ENCODE data around the gene ELL.

Gene ELL

GRCh38 chr19:18439025-18439909 is 82.6 kb downstream of the ELL start:
- H3K36me3 Mint-ChIP-seq (ENCODE audit: insufficient read depth), result peaks cover 38% of the 10 kb centered on the region
- peak overlapping the region; percentile 74 for H3K4me3 Mint-ChIP-seq
- no peak for DNase-seq (ENCODE audit: low spot score in 2 of 2)
- peaks cover 5% of the 10 kb centered on the region for H3K9me3 Mint-ChIP-seq
- H3K27ac Mint-ChIP-seq (ENCODE audit: low read depth), result no peak overlapping the region
- peaks cover 37% of the 10 kb centered on the region for H3K4me1 Mint-ChIP-seq
- ATAC-seq (replicated peaks; ENCODE audit: extremely low read depth, poor library complexity, severe bottlenecking), result no peak
- H3K27me3 Mint-ChIP-seq, result no peaks in the 10 kb centered on the region

- no peaks in the 10 kb centered on the region for H3K27me3 Mint-ChIP-seq
These were observed 83.4 kb downstream of the ELL start for GRCh38 chr19:18438331-18439024.

GRCh38 chr19:18437491-18438330 is 84.2 kb downstream of the ELL start, which contains the start of gene ISYNA1:
Gene ISYNA1 (minus strand): TSS chr19:18438133. CDS start chr19:18437979, 154 bp downstream.
- ATAC-seq (replicated peaks; ENCODE audit: extremely low read depth, poor library complexity, severe bottlenecking) (peak; percentile 17), DNase-seq (ENCODE audit: low spot score in 2 of 2) (no peak)
- no peaks in the 10 kb centered on the region for H3K27me3 Mint-ChIP-seq
- H3K36me3 Mint-ChIP-seq (ENCODE audit: insufficient read depth), result peaks cover 36% of the 10 kb centered on the region
- peaks cover 5% of the 10 kb centered on the region for H3K9me3 Mint-ChIP-seq
- peaks cover 32% of the 10 kb centered on the region for H3K4me1 Mint-ChIP-seq
- peak within 1 kb of the TSS; percentile 74 for H3K4me3 Mint-ChIP-seq
- no peak within 1 kb of the TSS for H3K27ac Mint-ChIP-seq (ENCODE audit: low read depth)

More at GRCh38 chr19:18438331-18439024, 83.4 kb downstream of the ELL start:
- Mint-ChIP-seq H3K36me3 (ENCODE audit: insufficient read depth) (peaks cover 38% of the 10 kb centered on the region), H3K27ac (ENCODE audit: low read depth) (no peak overlapping the region), H3K4me3 (peak overlapping the region; percentile 74), H3K9me3 (peaks cover 5% of the 10 kb centered on the region), H3K4me1 (peaks cover 36% of the 10 kb centered on the region)
- DNase-seq (ENCODE audit: low spot score in 2 of 2), result no peak
- ATAC-seq (replicated peaks; ENCODE audit: extremely low read depth, poor library complexity, severe bottlenecking), result no peak

- Mint-ChIP-seq H3K27me3 (no peaks in the 10 kb centered on the region), H3K4me1 (peaks cover 23% of the 10 kb centered on the region), H3K27ac (ENCODE audit: low read depth) (no peak overlapping the region), H3K4me3 (peak overlapping the region; percentile 74), H3K36me3 (ENCODE audit: insufficient read depth) (peaks cover 33% of the 10 kb centered on the region), H3K9me3 (no peaks in the 10 kb centered on the region)
- ATAC-seq (replicated peaks; ENCODE audit: extremely low read depth, poor library complexity, severe bottlenecking) (peak; percentile 61), DNase-seq (ENCODE audit: low spot score in 2 of 2) (peak; percentile 64 to 79)
These were observed 85.0 kb downstream of the ELL start for GRCh38 chr19:18436671-18437490.

- H3K27me3 Mint-ChIP-seq, result no peaks in the 10 kb centered on the region
- H3K36me3 Mint-ChIP-seq (ENCODE audit: insufficient read depth), result peaks cover 29% of the 10 kb centered on the region
- H3K9me3 Mint-ChIP-seq, result no peaks in the 10 kb centered on the region
- DNase-seq (ENCODE audit: low spot score in 2 of 2) (no peak), ATAC-seq (replicated peaks; ENCODE audit: extremely low read depth, poor library complexity, severe bottlenecking) (no peak)
- H3K4me3 Mint-ChIP-seq, result peak overlapping the region; percentile 74
- H3K27ac Mint-ChIP-seq (ENCODE audit: low read depth), result no peak overlapping the region
- peaks cover 18% of the 10 kb centered on the region for H3K4me1 Mint-ChIP-seq
These were observed 85.8 kb downstream of the ELL start for GRCh38 chr19:18435842-18436670.

- H3K4me1 Mint-ChIP-seq, result peaks cover 12% of the 10 kb centered on the region
These were observed 86.6 kb downstream of the ELL start for GRCh38 chr19:18435178-18435841.

GRCh38 chr19:18434411-18435175 is 87.3 kb downstream of the ELL start:
- H3K27ac Mint-ChIP-seq (ENCODE audit: low read depth), result peak overlapping the region; percentile 79
- H3K36me3 Mint-ChIP-seq (ENCODE audit: insufficient read depth), result peaks cover 26% of the 10 kb centered on the region
- peaks cover 9% of the 10 kb centered on the region for H3K4me1 Mint-ChIP-seq
- no peaks in the 10 kb centered on the region for H3K9me3 Mint-ChIP-seq
- peak overlapping the region; percentile 63 for H3K4me3 Mint-ChIP-seq
- DNase-seq (ENCODE audit: low spot score in 2 of 2) (no peak), ATAC-seq (replicated peaks; ENCODE audit: extremely low read depth, poor library complexity, severe bottlenecking) (no peak)
- H3K27me3 Mint-ChIP-seq, result no peaks in the 10 kb centered on the region

More at GRCh38 chr19:18435178-18435841, 86.6 kb downstream of the ELL start:
- H3K27ac Mint-ChIP-seq (ENCODE audit: low read depth), result peak overlapping the region; percentile 79
- H3K36me3 Mint-ChIP-seq (ENCODE audit: insufficient read depth), result peaks cover 26% of the 10 kb centered on the region
- no peaks in the 10 kb centered on the region for H3K27me3 Mint-ChIP-seq
- DNase-seq (ENCODE audit: low spot score in 2 of 2), result no peak
- H3K4me3 Mint-ChIP-seq, result peak overlapping the region; percentile 63
- no peak for ATAC-seq (replicated peaks; ENCODE audit: extremely low read depth, poor library complexity, severe bottlenecking)
- no peaks in the 10 kb centered on the region for H3K9me3 Mint-ChIP-seq

GRCh38 chr19:18433735-18434398 is 88.0 kb downstream of the ELL start:
- Mint-ChIP-seq H3K27me3 (no peaks in the 10 kb centered on the region), H3K36me3 (ENCODE audit: insufficient read depth) (peaks cover 25% of the 10 kb centered on the region), H3K27ac (ENCODE audit: low read depth) (peak overlapping the region; percentile 79), H3K9me3 (no peaks in the 10 kb centered on the region), H3K4me1 (peaks cover 9% of the 10 kb centered on the region), H3K4me3 (peak overlapping the region; percentile 63)
- DNase-seq (ENCODE audit: low spot score in 2 of 2) (no peak), ATAC-seq (replicated peaks; ENCODE audit: extremely low read depth, poor library complexity, severe bottlenecking) (no peak)

GRCh38 chr19:18433015-18433691 is 88.7 kb downstream of the ELL start:
- H3K4me1 Mint-ChIP-seq, result peaks cover 9% of the 10 kb centered on the region
- H3K27me3 Mint-ChIP-seq, result no peaks in the 10 kb centered on the region
- H3K36me3 Mint-ChIP-seq (ENCODE audit: insufficient read depth), result peaks cover 25% of the 10 kb centered on the region
- ATAC-seq (replicated peaks; ENCODE audit: extremely low read depth, poor library complexity, severe bottlenecking) (no peak), DNase-seq (ENCODE audit: low spot score in 2 of 2) (no peak)
- H3K27ac Mint-ChIP-seq (ENCODE audit: low read depth), result no peak overlapping the region
- H3K4me3 Mint-ChIP-seq, result peak overlapping the region; percentile 54
- H3K9me3 Mint-ChIP-seq, result no peaks in the 10 kb centered on the region
